HUDEP-2 (cell line): ENCODE measurements around the gene HDGF.

Experiments
- DNase-seq, 76 experiments: peaks; one replicate each; lab custom pipeline; 2025; ENCODE audit not compliant: unreplicated experiment in 76 of 76; lab: John Stamatoyannopoulos, UW

HDGF gene

DNA sequence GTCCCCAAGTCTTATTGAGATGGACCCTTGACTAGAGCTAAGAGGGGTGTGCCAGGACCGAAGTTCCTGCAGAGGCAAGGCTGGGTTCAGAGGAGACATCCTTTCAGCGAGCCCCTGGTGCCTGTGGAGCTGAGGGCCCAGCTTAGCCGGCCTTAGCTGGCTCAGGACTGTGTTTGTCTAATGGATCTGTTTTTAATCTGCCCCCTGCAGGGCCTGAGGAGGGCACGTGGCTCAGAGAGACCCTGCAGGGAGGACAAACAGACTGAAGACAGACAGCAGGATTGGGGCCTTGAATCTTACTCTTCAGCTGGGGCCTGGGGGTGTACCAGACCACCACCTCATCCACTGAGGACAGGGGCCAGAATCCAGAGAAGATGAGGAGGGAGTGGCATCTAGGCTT lies 47.7 kb downstream of the HDGF start:
- DNase-seq: no peak

DNA sequence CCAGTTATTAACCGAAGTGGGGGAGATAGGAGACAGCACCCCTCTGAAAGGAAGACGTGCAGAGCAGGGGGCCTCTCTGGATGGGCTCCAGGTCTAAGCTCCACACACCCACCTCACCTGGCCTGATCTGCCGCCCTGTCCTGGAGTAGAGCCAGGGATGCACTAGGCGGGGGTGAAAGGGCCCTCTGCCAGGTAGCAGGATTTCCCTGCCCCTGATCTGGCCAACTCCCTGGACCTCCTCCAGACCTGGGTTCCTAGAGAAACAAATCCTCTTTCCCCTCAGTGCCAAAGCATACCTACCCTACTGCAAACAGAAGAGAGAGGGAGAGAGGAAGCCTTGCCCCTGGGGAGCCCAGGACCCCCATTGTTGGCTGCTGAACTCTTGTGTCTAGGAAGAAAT lies 48.1 kb downstream of the HDGF start:
- no peak for DNase-seq

DNA sequence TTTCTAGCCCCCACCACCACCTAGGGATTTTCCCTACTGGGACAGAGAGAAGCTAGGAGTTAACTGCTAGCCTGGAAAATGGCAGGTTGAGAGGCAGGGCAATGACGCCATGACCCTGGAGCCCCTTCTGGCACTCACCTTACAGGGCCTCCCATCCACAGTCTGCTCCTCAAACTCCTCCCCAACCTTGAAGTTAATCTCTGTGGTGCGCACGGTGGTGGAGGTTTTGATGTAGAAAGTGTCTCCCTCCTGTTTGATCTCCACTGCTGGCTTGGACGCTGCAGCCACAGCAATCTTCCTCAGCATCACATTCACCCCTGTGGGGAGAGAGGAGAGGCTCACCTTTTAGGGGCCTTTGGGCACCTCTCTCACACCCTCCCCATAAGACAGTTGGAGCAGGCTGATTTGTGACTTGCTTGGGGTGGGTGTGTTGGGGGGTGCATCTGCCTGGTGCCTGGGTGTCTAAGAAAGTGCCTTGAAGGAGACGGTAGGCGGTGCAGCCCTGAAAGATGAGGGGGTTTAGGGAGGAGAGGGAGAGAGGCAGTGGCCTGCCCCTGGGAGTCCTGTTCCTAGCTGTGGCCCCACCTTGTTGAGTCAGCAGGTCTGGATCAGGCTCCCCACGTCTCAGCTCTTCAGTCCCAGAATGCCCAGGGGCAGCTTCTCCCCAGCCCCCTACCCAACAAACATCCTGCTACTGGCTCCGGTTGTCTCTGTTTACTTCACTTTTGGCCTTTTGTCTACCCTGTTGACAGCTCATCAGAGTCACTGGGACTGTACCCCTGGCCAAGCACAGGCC lies 50.5 kb downstream of the HDGF start:
- no peak for DNase-seq

DNA sequence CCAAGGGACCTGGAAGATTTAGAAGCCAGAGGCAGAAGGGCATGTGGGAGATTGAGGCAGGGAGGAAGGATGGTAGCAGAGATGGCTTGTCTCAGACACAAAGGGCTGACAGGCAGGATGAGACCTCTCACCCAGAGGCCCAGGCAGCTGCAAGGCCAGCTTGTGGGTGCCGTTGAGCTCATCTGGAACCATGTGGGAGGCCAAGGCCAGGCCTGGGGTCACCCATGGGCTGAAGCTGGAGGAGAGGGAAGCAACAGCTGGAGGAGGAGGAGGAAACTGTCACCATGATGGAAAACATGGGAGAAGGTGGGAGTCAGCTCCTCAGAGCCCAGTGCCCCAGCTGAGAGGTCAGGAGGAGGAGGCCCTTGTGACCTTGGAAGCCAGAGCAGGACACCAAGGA lies 52.5 kb downstream of the HDGF start:
- no peak for DNase-seq

DNA sequence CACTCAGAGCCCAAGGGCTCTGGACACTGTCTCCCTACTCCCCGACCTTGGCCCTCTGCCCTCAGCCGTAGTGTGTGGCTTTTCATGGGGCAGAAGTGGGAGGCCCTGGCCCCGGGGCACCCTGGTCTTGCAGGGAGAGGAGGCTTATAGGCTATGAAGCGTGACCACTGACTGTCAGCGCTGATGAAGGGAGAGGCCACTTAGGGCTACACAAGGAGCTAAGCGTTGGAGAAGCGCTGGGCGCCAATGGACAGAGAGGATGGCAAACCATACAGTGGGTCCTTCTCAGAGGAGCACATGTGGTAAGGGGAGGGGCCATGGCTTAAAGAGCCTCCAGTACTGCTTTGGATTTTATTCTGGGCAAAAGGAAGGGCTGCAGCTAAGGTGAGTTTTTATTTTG lies 54.0 kb downstream of the HDGF start:
- DNase-seq: no peak

DNA sequence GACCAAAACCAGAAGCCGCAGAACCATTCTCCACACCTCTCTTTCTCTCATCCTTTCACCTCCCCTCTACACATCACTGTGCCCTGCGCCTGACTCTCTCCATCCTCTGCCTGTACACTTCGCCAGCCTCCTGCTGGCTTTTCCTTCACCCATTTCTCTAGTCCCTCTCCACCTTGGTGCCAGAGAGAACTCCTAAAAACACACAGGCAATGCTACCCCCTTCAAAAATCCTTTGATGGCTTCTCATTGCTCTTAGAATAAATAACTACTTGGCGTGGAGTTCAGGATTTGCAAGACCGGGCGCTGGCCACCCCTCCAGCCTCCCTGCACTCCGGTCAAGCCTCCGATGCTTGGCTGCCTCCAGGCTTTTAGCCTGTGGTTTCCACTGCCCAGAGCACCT lies 54.7 kb downstream of the HDGF start:
- no peak for DNase-seq

DNA sequence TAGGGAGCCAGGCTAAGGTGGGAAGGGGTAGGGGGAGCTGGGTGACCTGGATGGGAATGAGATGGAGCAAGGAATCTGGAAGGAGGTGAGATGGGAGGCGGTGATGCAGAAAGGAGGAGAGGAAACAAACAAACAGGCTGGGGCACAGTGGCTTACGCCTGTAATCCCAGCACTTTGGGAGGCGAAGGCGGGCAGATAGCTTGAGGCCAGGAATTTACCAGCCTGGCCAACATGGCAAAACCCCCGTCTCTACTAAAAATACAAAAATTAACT lies 56.8 kb downstream of the HDGF start:
- no peak for DNase-seq

DNA sequence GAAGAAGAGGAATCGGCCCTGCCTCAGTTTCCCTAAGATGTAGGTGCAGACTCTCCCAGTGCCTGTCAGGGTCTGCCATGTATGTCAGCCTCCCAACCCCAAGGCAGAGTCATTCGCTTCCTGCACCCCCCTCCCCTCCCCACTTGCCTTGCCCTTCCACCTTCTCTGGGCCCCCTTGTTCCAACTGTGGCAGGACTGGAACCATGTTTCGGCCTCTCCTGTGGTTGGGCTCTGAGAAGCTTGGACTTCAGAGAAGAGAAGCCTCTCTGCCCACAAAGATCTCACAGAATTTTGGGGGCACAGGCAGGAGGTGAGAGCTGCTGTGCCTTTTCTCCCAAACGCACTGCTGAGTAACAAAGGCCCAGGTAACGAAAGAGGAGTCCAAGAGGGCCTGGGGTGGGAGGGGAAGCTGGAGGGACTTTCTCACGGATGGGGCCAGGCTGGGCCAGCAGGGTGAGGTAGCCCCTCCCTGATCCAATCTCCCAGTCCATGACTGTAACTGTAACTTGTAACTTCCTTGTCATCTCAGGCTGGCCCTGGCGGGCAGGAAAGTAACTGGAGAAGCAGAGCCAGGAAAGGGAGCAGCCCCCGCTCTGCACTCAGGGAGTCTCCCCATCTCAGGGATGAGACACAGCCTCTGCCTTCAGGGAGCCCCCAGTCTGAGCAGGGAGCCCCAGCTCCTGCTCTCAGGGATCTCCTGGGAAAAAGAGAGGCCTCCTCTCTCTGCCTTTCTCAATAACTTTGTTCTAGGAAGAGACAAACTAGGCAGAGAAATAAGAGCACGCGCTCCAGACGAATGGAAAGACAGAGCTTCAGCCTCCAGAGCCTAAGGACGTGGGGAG lies 57.4 kb downstream of the HDGF start:
- no peak for DNase-seq

DNA sequence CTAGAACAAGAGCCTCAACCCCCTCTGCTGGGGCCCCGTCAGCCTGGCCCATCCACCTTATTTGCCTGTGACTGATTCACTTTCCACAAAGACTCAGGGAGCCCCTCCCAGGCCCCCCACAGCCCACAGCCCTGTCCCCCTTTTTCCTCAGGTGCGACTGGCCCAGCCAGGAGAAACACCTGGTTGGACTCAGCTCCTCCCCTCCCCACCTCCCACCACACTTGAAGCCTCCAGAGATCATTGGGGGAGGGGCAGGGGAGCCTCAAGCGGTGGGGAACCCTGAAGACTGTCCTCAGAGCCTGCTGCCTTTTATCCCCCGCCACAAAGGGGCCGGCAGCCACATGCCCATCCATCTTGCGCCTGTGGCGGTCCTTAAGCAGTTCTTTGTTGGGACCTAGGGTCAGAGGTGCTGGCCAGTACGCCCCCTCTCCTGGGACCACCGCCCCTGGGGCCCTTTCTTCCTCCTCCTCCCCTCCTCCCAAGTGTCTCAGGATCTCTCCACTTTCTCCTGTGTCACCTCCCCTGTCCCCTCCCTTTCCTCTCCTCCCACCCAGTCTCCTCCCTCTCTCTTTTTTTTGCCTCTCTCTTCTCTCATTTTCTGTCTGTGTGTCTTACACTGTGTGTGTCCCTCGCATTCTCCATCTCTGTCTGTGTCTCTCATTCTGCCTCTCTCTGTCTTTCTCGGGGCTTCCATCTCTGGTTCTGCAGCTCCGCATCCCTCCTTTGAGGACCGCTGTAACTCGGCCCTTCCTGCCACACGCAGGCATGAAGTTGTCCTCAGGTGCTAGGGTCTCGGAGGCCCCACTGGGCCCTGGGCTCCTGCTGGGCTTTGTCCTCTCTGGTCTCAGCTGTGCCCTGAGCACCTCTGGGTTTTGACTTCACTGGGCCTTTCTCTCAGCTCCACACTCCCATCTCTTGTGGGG lies 58.3 kb downstream of the HDGF start:
- DNase-seq: peak in 7 of 76 experiments; percentile 12 to 27 (median 18)

DNA sequence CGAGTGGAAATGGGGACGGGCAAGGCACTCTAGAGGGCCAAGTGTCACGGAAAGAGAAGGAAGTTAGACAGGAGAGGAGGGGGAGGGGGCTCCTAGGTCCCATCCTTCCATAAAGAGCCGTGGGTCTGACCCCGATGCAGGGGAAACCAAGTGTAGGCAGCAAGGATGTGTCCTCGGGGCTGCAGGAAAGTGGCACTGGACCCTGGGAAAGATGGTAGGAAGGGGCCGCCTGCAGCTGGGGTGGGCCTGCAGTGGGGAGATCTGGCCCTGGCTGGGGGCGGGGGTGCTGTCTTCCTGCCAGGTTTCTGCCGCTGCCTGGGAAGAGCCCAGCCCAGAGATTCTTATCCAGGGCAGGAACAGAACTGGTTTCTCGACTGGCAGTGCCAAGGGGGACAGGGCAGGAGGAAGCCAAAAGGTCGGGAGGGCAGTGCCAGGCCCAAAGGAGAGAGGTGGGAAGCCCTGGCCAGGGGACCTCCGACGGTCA lies 59.0 kb downstream of the HDGF start:
- no peak for DNase-seq
